ENCODE data around the gene DNAJC15.

- TF ChIP-seq POLR2A (IDR thresholded peaks at IDR 0.05): no peak
- TF ChIP-seq CTCF (IDR thresholded peaks at IDR 0.05): no peak
- no peak for TF ChIP-seq POLR2AphosphoS5 (IDR thresholded peaks at IDR 0.05)
- no peak for TF ChIP-seq EP300 (IDR thresholded peaks at IDR 0.05)
Measured at GRCh38 chr13:43005460-43006236, 17.7 kb upstream of the DNAJC15 start.
